Neuronal stem cell (in vitro differentiated cells): ENCODE measurements around the gene OR2H2.

ENCODE experiments used
- DNase-seq: peaks from one replicate; pipeline ENCODE4 v3.0.0-alpha.2; 2013; ENCODE audit warnings: low spot score
- H2AFZ ChIP-seq: one replicate; pipeline ENCODE4 v1.6.1; 2013; ENCODE audit warnings: mild to moderate bottlenecking, low read length, inconsistent platforms
- H2AK5ac ChIP-seq: 2 replicates; pipeline ENCODE4 v1.6.1; 2013; ENCODE audit warnings: low read depth, mild to moderate bottlenecking, inconsistent platforms, low read length, moderate library complexity, mixed read lengths
- H2BK120ac ChIP-seq: 2 replicates; pipeline ENCODE4 v1.6.1; 2013; ENCODE audit warnings: low read depth, mild to moderate bottlenecking, inconsistent platforms, low read length, moderate library complexity, mixed read lengths
- H2BK12ac ChIP-seq: one replicate; pipeline ENCODE4 v1.6.1; 2013; ENCODE audit warnings: low read length, inconsistent platforms
- H2BK15ac ChIP-seq: 2 replicates; pipeline ENCODE4 v1.6.1; 2013; ENCODE audit warnings: mild to moderate bottlenecking, low read length, inconsistent platforms, mixed read lengths
- H2BK5ac ChIP-seq: one replicate; pipeline ENCODE4 v1.6.1; 2013; ENCODE audit warnings: inconsistent platforms, mild to moderate bottlenecking, low read length, moderate library complexity
- H3K14ac ChIP-seq: one replicate; pipeline ENCODE4 v1.6.1; 2013; ENCODE audit warnings: low read length, inconsistent platforms
- H3K18ac ChIP-seq: 2 replicates; pipeline ENCODE4 v1.6.1; 2013; ENCODE audit warnings: low read length, inconsistent platforms
- H3K23ac ChIP-seq: 2 replicates; pipeline ENCODE4 v1.6.1; 2013; ENCODE audit warnings: low read depth, mild to moderate bottlenecking, mixed read lengths, low read length, inconsistent platforms; ENCODE audit not compliant: poor library complexity
- H3K27ac ChIP-seq: replicated peaks from 3 replicates; pipeline ENCODE4 v1.5.1; 2013; ENCODE audit warnings: low read length, inconsistent platforms
- H3K27me3 ChIP-seq, 3 experiments: 2 replicates each; pipeline ENCODE4 v1.6.1; 2013; ENCODE audit warnings: low read length in 3 of 3, mild to moderate bottlenecking in 2 of 3, inconsistent platforms in 1 of 3, low read depth in 1 of 3, mixed read lengths in 1 of 3, moderate library complexity in 1 of 3; ENCODE audit not compliant: control insufficient read depth in 3 of 3, insufficient read depth in 3 of 3
- H3K36me3 ChIP-seq, 2 donors: replicated peaks in 1 of 2; 2 replicates each; pipeline ENCODE4 v1.6.1; 2013; ENCODE audit warnings: low read length in 2 of 2; ENCODE audit not compliant: control insufficient read depth in 2 of 2, insufficient read depth in 2 of 2
- H3K4ac ChIP-seq: 2 replicates; pipeline ENCODE4 v1.6.1; 2013; ENCODE audit warnings: inconsistent platforms, mild to moderate bottlenecking, low read length, moderate library complexity
- H3K4me1 ChIP-seq, 2 donors: 1 replicate in 1 of 2; 2 replicates in 1 of 2; pipeline ENCODE4 v1.6.1; 2013; ENCODE audit warnings: low read length in 2 of 2, low read depth in 1 of 2; ENCODE audit not compliant: control insufficient read depth in 2 of 2, insufficient read depth in 1 of 2
- H3K4me2 ChIP-seq: one replicate; pipeline ENCODE4 v1.6.1; 2013; ENCODE audit warnings: mild to moderate bottlenecking, low read length, inconsistent platforms; ENCODE audit not compliant: insufficient read depth, poor library complexity, severe bottlenecking
- H3K4me3 ChIP-seq, 2 donors: 2 replicates each; pipeline ENCODE4 v1.5.1; 2013; ENCODE audit warnings: low read length in 2 of 2, mild to moderate bottlenecking in 2 of 2, inconsistent platforms in 1 of 2, moderate library complexity in 1 of 2
- H3K79me1 ChIP-seq: one replicate; pipeline ENCODE4 v1.6.1; 2013; ENCODE audit warnings: low read depth, mild to moderate bottlenecking, inconsistent platforms, low read length, moderate library complexity
- H3K9ac ChIP-seq: one replicate; pipeline ENCODE4 v1.6.1; 2013; ENCODE audit warnings: mild to moderate bottlenecking, low read depth, low read length, inconsistent platforms; ENCODE audit not compliant: poor library complexity
- H3K9me3 ChIP-seq, 2 donors: replicated peaks in 1 of 2; 2 replicates each; pipeline versions ENCODE3 to v1.6.1; 2013; ENCODE audit warnings: low read length in 2 of 2, mild to moderate bottlenecking in 2 of 2, inconsistent platforms in 1 of 2, low read depth in 1 of 2, mixed read lengths in 1 of 2, moderate library complexity in 1 of 2; ENCODE audit not compliant: control insufficient read depth in 2 of 2, insufficient read depth in 1 of 2
- H4K8ac ChIP-seq: one replicate; pipeline ENCODE4 v1.6.1; 2013; ENCODE audit warnings: low read depth, mild to moderate bottlenecking, inconsistent platforms, low read length, moderate library complexity
- H4K91ac ChIP-seq: one replicate; pipeline ENCODE4 v1.6.1; 2013; ENCODE audit warnings: low read length, low read depth, mild to moderate bottlenecking, inconsistent platforms; ENCODE audit not compliant: poor library complexity
- WGBS, 2 donors: extraction: QIAGEN DNeasy Blood & Tissue Kit; methylation state at CpG; one replicate each; pipeline ENCODE4 v1.1.7; 2013; ENCODE audit warnings: missing lambda C conversion rate in 2 of 2, mixed read lengths in 1 of 2; ENCODE audit not compliant: insufficient read length in 2 of 2, insufficient replicate concordance in 1 of 2; ENCODE audit errors: extremely low coverage in 2 of 2; 5-methylcytosine and 5-hydroxymethylcytosine counted together

The OR2H2 gene

DNA sequence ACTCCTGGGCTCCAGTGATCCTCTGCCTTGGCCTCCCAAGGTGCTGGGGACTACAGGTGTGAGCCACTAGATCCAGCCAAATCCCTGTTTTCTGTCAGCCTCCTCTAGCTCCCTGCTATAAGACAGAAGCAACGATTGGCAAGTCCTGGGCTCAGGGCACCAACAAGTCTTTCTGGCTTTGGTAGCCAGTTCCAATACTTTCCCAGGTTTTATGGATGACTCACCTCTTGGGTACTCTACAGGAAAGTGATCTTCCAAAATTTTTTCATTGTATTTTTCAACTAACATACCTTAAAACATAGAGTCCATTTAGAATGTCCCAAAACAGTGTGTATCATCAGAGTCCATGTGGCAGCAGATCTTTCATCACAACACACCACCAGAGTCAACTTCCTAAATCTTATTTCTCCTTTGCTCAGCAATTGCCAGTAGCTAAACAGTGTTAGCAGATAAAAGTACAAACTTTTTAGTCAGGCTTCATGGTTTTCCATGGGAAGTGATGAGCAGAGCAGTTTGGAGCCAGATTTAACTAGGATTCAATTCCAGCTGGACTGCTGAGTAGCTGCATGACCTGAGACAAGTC is 34.7 kb downstream of the OR2H2 start:
- H3K79me1 ChIP-seq, result peaks cover 3% of the 10 kb centered on the region
- no peak overlapping the region for H4K91ac ChIP-seq
- no peak overlapping the region for H2AK5ac ChIP-seq
- no peak overlapping the region for H2BK15ac ChIP-seq
- no peaks in the 10 kb centered on the region for H3K27me3 ChIP-seq
- H2BK120ac ChIP-seq, result no peak overlapping the region
- peaks cover 26 to 35% of the 10 kb centered on the region in 2 donors for H3K4me1 ChIP-seq
- no peak overlapping the region for H3K27ac ChIP-seq
- H3K4me3 ChIP-seq, result no peak overlapping the region
- DNase-seq, result no peak
- peaks cover 0 to 5% of the 10 kb centered on the region in 2 donors for H3K9me3 ChIP-seq
- H3K14ac ChIP-seq, result no peak overlapping the region
- H4K8ac ChIP-seq, result no peak overlapping the region
- H3K4me2 ChIP-seq, result no peak overlapping the region
- no peak overlapping the region for H2BK12ac ChIP-seq
- no peak overlapping the region for H2AFZ ChIP-seq
- no CpG with 5 or more reads among the region's 1 CpG for WGBS, 2 donors
- no peak overlapping the region for H3K23ac ChIP-seq
- H3K9ac ChIP-seq, result no peak overlapping the region
- no peak overlapping the region for H3K18ac ChIP-seq
- H3K36me3 ChIP-seq, result peaks cover 30 to 87% of the 10 kb centered on the region in 2 donors
- no peak overlapping the region for H2BK5ac ChIP-seq
- H3K4ac ChIP-seq, result no peak overlapping the region

GRCh38 chr6:29620630-29621029 is 35.7 kb downstream of the OR2H2 start:
- no peak overlapping the region for H4K91ac ChIP-seq
- no peak overlapping the region for H2BK5ac ChIP-seq
- H3K9ac ChIP-seq, result no peak overlapping the region
- no peak overlapping the region for H2BK12ac ChIP-seq
- H3K14ac ChIP-seq, result no peak overlapping the region
- H2AFZ ChIP-seq, result no peak overlapping the region
- H3K18ac ChIP-seq, result no peak overlapping the region
- H2BK15ac ChIP-seq, result no peak overlapping the region
- no peak overlapping the region for H2AK5ac ChIP-seq
- no peak overlapping the region for H3K4me2 ChIP-seq
- no peak overlapping the region for H3K4ac ChIP-seq
- peaks cover 0 to 5% of the 10 kb centered on the region in 2 donors for H3K9me3 ChIP-seq
- no peak overlapping the region for H3K27ac ChIP-seq
- no peak overlapping the region for H4K8ac ChIP-seq
- peaks cover 36 to 44% of the 10 kb centered on the region in 2 donors for H3K4me1 ChIP-seq
- H3K23ac ChIP-seq, result no peak overlapping the region
- DNase-seq, result no peak
- no peak overlapping the region for H2BK120ac ChIP-seq
- H3K79me1 ChIP-seq, result peaks cover 3% of the 10 kb centered on the region
- WGBS, 2 donors, result no CpG with 5 or more reads among the region's 4 CpGs
- no peaks in the 10 kb centered on the region for H3K27me3 ChIP-seq
- no peak overlapping the region for H3K4me3 ChIP-seq
- peaks cover 29 to 78% of the 10 kb centered on the region in 2 donors for H3K36me3 ChIP-seq

GRCh38 chr6:29624520-29624961 is 39.6 kb downstream of the OR2H2 start:
- H2BK12ac ChIP-seq, result no peak overlapping the region
- no CpG with 5 or more reads among the region's 3 CpGs for WGBS, 2 donors
- DNase-seq, result no peak
- no peak overlapping the region for H4K8ac ChIP-seq
- H2BK120ac ChIP-seq, result no peak overlapping the region
- H3K79me1 ChIP-seq, result peaks cover 6% of the 10 kb centered on the region
- peaks cover 45 to 66% of the 10 kb centered on the region in 2 donors for H3K4me1 ChIP-seq
- no peak overlapping the region for H2AK5ac ChIP-seq
- no peak overlapping the region for H2BK15ac ChIP-seq
- H3K4ac ChIP-seq, result no peak overlapping the region
- H2BK5ac ChIP-seq, result no peak overlapping the region
- no peaks in the 10 kb centered on the region for H3K27me3 ChIP-seq
- H3K4me2 ChIP-seq, result peak overlapping the region; percentile 43
- no peak overlapping the region for H4K91ac ChIP-seq
- H3K23ac ChIP-seq, result no peak overlapping the region
- no peak overlapping the region for H3K18ac ChIP-seq
- H2AFZ ChIP-seq, result no peak overlapping the region
- no peak overlapping the region for H3K14ac ChIP-seq
- peaks cover 23 to 43% of the 10 kb centered on the region in 2 donors for H3K36me3 ChIP-seq
- no peak overlapping the region for H3K9ac ChIP-seq
- H3K27ac ChIP-seq, result peak overlapping the region; percentile 71
- peaks cover 0 to 5% of the 10 kb centered on the region in 2 donors for H3K9me3 ChIP-seq
- H3K4me3 ChIP-seq, result peak overlapping the region in 1 of 2 donors; percentile 4

- no peak overlapping the region for H2BK12ac ChIP-seq
- no peak overlapping the region for H2BK5ac ChIP-seq
- H3K27ac ChIP-seq, result peak overlapping the region; percentile 71
- H4K8ac ChIP-seq, result no peak overlapping the region
- H3K27me3 ChIP-seq, result no peaks in the 10 kb centered on the region
- no peak overlapping the region for H4K91ac ChIP-seq
- H3K4ac ChIP-seq, result no peak overlapping the region
- H3K14ac ChIP-seq, result no peak overlapping the region
- H3K18ac ChIP-seq, result no peak overlapping the region
- H3K4me1 ChIP-seq, result peaks cover 48 to 70% of the 10 kb centered on the region in 2 donors
- H3K9me3 ChIP-seq, result peaks cover 0 to 5% of the 10 kb centered on the region in 2 donors
- no CpG with 5 or more reads among the region's 7 CpGs for WGBS, 2 donors
- no peak overlapping the region for H2BK120ac ChIP-seq
- H3K4me2 ChIP-seq, result peak overlapping the region; percentile 43
- DNase-seq, result no peak
- no peak overlapping the region for H2AK5ac ChIP-seq
- no peak overlapping the region for H3K23ac ChIP-seq
- H3K36me3 ChIP-seq, result peaks cover 16 to 38% of the 10 kb centered on the region in 2 donors
- H3K79me1 ChIP-seq, result peaks cover 6% of the 10 kb centered on the region
- no peak overlapping the region for H2BK15ac ChIP-seq
- H3K9ac ChIP-seq, result no peak overlapping the region
- H2AFZ ChIP-seq, result no peak overlapping the region
- peak overlapping the region; percentile 11 to 62 for H3K4me3 ChIP-seq
Observed at GRCh38 chr6:29625337-29625930, 40.5 kb downstream of the OR2H2 start.
